AG09309 (cell line): ENCODE measurements around the gene BAZ1A.

Experiments
- DNase-seq: peaks from one replicate; pipeline ENCODE4 v3.0.0-alpha.2; 2010; ENCODE audit warnings: low read depth
- H3K4me3 ChIP-seq: 2 replicates; pipeline ENCODE4 v1.5.1; 2011; ENCODE audit warnings: mild to moderate bottlenecking, low read depth, low read length, moderate library complexity; ENCODE audit not compliant: control insufficient read depth
- TF ChIP-seq, protein P1 (sequence below): IDR thresholded peaks from 2 replicates; pipeline ENCODE4 v1.5.1; 2011; ENCODE audit warnings: mild to moderate bottlenecking, low read depth, low read length, inconsistent platforms; ENCODE audit not compliant: insufficient read depth, control insufficient read depth; ENCODE audit errors: missing control alignments

The BAZ1A gene

DNA sequence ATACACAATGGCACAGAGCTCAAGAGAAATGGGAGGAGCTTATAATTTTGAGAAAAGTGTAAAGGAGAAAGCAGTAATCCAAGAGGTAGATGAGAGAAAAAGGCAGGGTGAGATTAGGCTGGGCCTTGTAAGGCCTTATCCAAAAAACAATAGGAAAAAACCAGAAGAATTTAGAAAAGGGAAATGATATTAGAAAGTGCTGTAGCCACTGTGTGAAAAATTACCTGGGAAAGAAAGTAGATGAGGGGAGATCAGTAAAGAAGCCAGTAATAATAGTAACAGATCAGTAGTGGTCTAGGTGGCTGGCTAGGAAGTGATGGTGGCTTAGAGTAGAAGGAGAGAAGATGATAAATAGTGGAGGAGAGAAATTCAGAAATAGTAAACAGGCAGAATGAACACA is 94.5 kb downstream of the BAZ1A start:
- DNase-seq: no peak
- no peak overlapping the region for H3K4me3 ChIP-seq
- TF ChIP-seq, protein P1, sequence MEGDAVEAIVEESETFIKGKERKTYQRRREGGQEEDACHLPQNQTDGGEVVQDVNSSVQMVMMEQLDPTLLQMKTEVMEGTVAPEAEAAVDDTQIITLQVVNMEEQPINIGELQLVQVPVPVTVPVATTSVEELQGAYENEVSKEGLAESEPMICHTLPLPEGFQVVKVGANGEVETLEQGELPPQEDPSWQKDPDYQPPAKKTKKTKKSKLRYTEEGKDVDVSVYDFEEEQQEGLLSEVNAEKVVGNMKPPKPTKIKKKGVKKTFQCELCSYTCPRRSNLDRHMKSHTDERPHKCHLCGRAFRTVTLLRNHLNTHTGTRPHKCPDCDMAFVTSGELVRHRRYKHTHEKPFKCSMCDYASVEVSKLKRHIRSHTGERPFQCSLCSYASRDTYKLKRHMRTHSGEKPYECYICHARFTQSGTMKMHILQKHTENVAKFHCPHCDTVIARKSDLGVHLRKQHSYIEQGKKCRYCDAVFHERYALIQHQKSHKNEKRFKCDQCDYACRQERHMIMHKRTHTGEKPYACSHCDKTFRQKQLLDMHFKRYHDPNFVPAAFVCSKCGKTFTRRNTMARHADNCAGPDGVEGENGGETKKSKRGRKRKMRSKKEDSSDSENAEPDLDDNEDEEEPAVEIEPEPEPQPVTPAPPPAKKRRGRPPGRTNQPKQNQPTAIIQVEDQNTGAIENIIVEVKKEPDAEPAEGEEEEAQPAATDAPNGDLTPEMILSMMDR: no peak

DNA sequence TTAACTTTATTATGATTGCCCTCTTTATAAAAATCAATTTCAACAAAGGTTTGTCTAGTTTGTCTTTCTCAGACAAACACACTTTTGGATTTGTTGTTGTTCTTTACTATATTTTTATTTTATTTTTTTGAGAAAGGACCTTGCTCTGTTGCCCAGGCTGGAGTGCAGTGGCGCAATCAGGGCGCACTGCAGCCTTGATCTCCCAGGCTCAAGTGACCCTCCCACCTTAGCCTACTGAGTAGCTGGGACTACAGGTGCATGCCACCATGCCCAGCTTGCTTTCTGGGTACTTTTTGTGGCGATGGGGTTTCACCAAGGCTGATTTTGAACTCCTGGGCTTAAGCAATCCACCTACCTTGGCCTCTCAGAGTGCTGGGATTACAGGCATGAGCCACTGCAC is 96.4 kb downstream of the BAZ1A start:
- no peak for DNase-seq
- TF ChIP-seq, protein P1: no peak

DNA sequence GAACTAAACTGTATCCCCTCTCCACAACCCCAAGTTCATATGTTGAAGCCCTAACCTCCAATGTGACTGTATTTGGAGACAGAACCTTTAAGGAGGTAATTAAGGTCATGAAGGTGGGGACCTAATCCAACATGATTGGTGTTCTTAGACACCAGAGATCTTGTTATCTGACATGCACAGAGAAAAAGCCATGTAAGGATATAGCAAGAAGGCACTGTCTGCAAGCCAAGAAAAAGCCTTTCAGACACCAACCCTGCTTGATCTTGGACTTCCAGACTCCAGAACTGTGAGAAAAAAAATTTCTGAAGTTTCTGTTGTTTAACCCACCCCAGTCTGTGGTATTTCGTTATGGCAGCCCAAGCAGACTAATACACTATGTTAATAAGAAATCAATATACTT is 98.5 kb downstream of the BAZ1A start:
- DNase-seq: no peak
- no peak overlapping the region for H3K4me3 ChIP-seq
- TF ChIP-seq, protein P1: no peak

More for the DNA sequence above, 96.4 kb downstream of the BAZ1A start:
- no peak overlapping the region for H3K4me3 ChIP-seq

DNA sequence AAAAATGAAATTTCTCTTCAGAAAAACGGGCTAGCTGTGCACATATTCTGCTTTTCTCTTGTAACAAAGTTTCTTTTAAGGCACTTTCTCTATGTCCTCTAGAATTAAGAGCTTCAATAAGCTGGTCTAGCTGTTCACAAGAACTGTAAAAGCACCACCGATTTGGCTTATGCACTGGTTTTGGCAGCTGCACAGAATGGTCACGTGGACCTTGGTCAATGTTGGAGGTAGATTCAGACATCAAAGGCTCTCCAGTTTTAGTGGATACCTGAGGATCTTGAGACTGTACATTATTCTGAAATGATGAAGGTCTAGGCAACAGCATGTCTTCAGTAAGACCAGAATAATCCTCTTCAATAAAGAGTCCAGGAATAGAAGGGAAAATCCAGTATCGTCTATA is 99.2 kb downstream of the BAZ1A start:
- H3K4me3 ChIP-seq: no peak overlapping the region
- TF ChIP-seq, protein P1: no peak
- no peak for DNase-seq

DNA sequence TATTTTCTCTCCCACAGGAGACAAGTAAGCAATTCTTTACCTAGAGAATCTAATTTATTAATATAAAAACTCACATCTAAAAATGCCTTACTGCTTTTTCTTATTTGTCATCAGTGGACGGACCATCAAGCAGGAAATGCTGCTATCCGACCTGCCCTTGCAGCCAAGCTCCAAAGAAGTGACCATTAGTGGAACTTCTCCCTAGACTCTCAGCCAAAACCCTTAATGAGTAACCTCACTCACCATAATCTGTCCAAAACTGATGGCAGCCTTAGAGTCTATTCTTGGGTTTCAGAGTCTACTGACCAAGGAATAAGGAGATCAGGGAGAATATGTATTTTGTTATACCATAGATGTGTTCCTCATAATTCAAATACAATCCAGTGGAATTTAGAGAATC is 99.8 kb downstream of the BAZ1A start:
- DNase-seq: no peak
- TF ChIP-seq, protein P1: no peak
- no peak overlapping the region for H3K4me3 ChIP-seq

DNA sequence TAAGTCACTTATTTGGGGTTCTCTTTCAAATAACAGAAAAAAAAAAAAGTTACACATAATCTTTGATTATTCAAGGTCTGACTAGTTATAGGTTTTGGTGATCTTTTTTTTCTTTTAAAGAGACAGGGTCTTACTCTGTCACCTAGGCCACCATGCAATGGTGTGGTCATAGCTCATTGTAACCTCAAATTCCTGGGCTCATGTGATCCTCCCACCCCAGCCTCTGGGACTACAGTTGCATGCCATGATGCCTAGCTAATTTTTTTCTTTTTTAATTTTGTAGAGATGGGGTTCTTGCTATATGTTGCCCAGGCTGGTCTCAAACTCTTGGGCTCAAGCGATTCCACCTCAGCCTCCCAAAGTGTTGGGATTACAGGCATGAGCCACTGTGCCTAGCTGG is 104.3 kb downstream of the BAZ1A start:
- no peak for DNase-seq
- no peak overlapping the region for H3K4me3 ChIP-seq

More for the DNA sequence above, 104.3 kb downstream of the BAZ1A start:
- TF ChIP-seq, protein P1: no peak
